DMS79 treated with DMSO at 0.1 percent for 48 hours (cell line): ENCODE results near the gene OR4A16.

Experiments used
- DNase-seq: peaks from one replicate; lab custom pipeline; 2025; lab: John Stamatoyannopoulos, UW

OR4A16 gene

GRCh38 chr11:55342901-55343300 is at the start of gene OR4A16:
TSS of gene OR4A16 (plus strand) at chr11:55343201. CDS start at chr11:55343201, 0 bp downstream.
- no peak for DNase-seq

GRCh38 chr11:55324500-55324899 is 18.5 kb upstream of the OR4A16 start:
- DNase-seq: no peak

DNA sequence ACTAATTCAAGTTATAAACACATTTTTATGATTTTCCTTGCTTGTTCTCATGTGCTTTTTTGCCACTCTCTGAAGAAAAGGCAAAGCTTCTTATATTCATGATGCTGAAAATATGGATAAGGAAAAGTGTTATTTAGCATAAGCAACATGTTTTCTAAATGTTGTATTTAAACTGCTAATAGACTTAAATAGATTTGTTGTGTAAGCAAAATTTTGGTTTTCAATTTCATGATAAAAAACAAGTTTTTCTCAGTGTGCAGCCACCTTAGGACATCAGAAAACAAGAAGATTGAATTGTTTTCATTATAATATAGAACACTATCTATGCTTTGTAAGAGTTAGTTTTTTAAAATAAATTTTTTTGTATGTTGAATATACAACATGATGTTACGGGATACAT is 2.3 kb downstream of the OR4A16 start:
- DNase-seq: no peak

GRCh38 chr11:55349032-55349431 is 6.0 kb downstream of the OR4A16 start:
- DNase-seq: no peak

DNA sequence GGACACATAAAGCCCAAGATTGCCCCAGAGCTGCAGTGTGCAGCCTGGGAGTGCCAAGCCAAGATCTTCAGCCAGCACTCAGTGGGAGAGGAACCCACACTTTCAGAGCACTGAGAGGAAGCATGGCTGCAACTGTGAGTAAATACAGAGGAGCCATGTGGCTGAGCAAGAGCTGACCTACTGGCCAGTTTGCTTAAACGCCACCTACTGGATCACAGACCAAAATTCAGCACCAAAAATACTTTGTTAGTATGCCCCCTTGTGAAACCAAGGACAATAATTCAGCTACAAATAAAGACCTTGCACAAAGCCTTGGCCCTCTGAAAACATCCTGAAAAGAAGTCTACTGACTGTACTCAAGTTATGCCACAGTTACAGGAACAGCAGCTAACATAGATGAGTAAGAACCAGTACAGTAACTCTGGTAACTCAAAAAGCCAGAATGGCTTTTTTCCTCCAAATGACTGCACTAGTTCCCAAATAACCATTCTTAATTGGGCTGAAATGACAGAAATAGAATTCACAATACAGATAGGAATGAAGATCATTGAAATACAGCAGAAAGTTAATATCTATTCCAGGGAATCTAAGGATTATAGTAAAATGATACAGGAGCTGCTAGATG is 14.7 kb downstream of the OR4A16 start:
- DNase-seq: no peak

DNA sequence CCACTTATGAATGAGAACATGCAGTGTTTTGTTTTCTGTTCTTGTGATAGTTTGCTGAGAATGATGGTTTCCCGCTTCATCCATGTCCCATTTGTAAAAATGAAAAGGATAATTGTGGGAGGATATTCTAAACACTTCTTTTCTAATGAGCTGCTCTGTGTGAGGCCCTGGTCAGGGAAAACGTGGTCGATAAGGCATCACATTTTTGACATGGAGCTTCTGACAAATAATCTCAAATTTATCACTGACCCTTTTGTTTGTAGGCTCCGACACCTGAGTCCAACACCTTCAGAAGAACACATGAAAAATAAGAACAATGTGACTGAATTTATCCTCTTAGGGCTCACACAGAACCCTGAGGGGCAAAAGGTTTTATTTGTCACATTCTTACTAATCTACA is 24.7 kb downstream of the OR4A16 start, which contains the start of gene OR4A15:
OR4A15 (plus strand) TSS at position 301 of the 400 bp plus-strand sequence; CDS start at position 301, 0 bp downstream.
- no peak for DNase-seq
